Mucosa of stomach (tissue), 1 donor: Measurements from ENCODE around the gene BEX4.
A peak's percentile ranks its signal among the peaks of the same experiment; 100 is the strongest.

Source experiments
- H3K27me3 ChIP-seq: one replicate; pipeline ENCODE4 v1.7.0; 2013; ENCODE audit warnings: mild to moderate bottlenecking, low read length; ENCODE audit not compliant: control insufficient read depth, insufficient read depth
- H3K36me3 ChIP-seq: one replicate; pipeline ENCODE4 v1.7.0; 2013; ENCODE audit warnings: low read length; ENCODE audit not compliant: control insufficient read depth, insufficient read depth
- H3K4me1 ChIP-seq: one replicate; pipeline ENCODE4 v1.7.0; 2013; ENCODE audit warnings: mild to moderate bottlenecking, low read length; ENCODE audit not compliant: control insufficient read depth, insufficient read depth
- H3K4me3 ChIP-seq: one replicate; pipeline ENCODE4 v1.7.0; 2013; ENCODE audit warnings: low read length
- H3K9ac ChIP-seq: one replicate; pipeline ENCODE4 v1.7.0; 2013; ENCODE audit warnings: mild to moderate bottlenecking, low read length, moderate library complexity
- H3K9me3 ChIP-seq: one replicate; pipeline ENCODE4 v1.7.0; 2013; ENCODE audit warnings: mild to moderate bottlenecking, low read length, moderate library complexity; ENCODE audit not compliant: control insufficient read depth
- donor health status: Pancreatic carcinoma.

BEX4 gene

DNA sequence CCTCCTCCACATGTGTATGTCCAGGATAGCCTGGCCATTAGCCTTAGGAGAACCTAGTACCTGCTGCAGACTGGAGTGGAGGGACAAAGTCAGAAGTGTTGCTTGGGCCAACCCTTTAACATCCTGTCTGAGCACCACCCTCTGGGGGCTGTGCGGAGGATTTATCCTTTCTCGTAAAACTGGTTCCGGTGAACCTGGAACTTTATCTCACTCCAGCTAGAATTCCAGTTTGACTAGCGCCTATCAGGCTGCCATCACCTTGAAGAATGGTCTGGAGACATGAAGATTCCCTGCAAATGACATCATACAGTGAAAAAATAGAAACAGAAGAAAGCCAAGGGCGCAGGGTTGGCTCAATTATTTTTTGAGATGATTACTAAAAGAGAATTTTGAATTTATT is 36.1 kb downstream of the BEX4 start:
- H3K9me3 ChIP-seq, result no peaks in the 10 kb centered on the region
- H3K4me3 ChIP-seq, result no peak overlapping the region
- H3K9ac ChIP-seq, result no peak overlapping the region
- no peaks in the 10 kb centered on the region for H3K36me3 ChIP-seq
- H3K4me1 ChIP-seq, result no peaks in the 10 kb centered on the region
- H3K27me3 ChIP-seq, result no peaks in the 10 kb centered on the region

DNA sequence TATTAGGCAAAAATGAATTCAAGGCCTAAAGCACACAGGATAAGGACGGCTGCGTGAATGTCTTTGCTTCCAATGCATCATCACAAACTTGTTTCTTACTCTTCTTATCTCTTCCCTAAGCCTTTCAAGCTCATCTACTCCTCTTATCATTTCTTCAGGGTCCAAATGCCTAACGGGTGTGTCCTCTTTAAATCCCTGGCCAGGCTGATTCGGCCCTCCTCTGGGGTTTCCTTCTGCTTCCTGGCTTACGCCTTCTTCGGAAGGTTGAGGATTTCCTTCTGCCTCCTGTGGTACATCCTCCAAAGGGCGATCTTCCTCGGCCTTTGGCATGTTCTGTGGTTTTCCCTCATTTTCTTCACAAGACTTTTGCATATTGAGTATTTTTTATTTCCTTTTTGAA is 38.7 kb downstream of the BEX4 start:
- Histone ChIP-seq H3K9ac (peak overlapping the region; percentile 93), H3K4me1 (no peaks in the 10 kb centered on the region), H3K9me3 (no peaks in the 10 kb centered on the region), H3K36me3 (no peaks in the 10 kb centered on the region), H3K27me3 (no peaks in the 10 kb centered on the region), H3K4me3 (peak overlapping the region; percentile 92)

DNA sequence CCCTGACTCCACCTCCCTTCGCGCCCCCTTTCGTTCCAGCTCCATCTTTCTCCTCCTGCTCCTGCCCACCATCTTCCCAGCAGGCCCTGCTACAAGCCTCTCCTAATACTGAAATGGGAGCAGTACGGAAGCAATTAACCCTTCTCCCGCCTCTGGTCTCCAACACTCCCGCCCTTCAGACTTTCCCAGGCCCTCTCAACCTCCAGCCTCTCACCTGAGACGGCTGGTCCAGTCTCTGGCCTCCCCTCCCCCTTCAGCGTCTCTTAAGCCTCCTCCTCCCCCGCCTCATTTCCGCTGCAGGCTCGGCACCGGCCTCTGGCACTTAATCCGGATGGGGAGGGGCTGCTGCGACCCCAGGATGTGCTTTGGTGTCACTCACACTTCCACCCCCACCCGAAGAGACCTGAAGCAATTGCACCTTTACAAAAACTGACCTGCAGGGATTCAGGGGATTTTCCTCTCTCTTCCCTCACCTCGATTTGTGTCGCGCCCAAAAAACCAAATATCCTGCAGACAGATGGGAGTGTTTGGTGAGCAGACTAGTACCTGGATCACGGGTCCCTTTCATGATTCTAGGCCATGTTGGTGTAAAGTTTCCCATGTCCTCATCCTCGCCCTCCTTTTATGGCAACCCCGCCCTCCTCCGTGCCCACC is 39.4 kb downstream of the BEX4 start:
- Histone ChIP-seq H3K9me3 (no peaks in the 10 kb centered on the region), H3K36me3 (no peaks in the 10 kb centered on the region), H3K4me3 (peak overlapping the region; percentile 92), H3K27me3 (no peaks in the 10 kb centered on the region), H3K4me1 (no peaks in the 10 kb centered on the region), H3K9ac (peak overlapping the region; percentile 93)

- Histone ChIP-seq H3K9me3 (no peaks in the 10 kb centered on the region), H3K4me3 (peak within 1 kb of the TSS; percentile 92), H3K36me3 (no peaks in the 10 kb centered on the region), H3K9ac (peak within 1 kb of the TSS; percentile 93), H3K4me1 (no peaks in the 10 kb centered on the region), H3K27me3 (no peaks in the 10 kb centered on the region)
Observed at GRCh38 chrX:103254921-103255493, 40.1 kb downstream of the BEX4 start, which contains the start of gene TCEAL8. TSS of gene TCEAL8 (minus strand) at chrX:103255155. CDS start at chrX:103253979, 1,176 bp downstream.

- no peaks in the 10 kb centered on the region for H3K27me3 ChIP-seq
- H3K36me3 ChIP-seq, result no peaks in the 10 kb centered on the region
- H3K4me1 ChIP-seq, result no peaks in the 10 kb centered on the region
Observed at GRCh38 chrX:103256651-103257050, 41.7 kb downstream of the BEX4 start.

DNA sequence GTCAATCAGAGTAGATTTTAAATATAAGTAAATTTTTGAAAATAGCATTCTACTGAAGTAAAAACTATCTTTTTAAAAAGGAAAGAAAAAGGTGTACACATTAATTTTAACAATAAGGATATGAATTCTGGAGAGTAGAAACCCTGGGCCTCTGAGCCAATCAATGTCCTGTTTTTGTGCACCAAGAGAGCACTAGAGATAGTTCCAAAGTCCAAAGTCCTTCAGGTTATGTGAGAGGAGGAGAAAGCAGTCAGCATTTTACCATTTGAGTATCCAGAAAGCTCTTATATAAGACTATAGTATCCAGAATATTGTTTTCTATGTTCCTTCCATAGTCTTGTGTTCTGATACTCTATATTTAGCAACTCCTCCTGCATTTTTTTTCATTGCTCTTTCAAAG is 43.4 kb downstream of the BEX4 start:
- no peak overlapping the region for H3K4me3 ChIP-seq
- H3K4me1 ChIP-seq, result no peaks in the 10 kb centered on the region
- H3K9ac ChIP-seq, result no peak overlapping the region
- H3K27me3 ChIP-seq, result no peaks in the 10 kb centered on the region
- H3K9me3 ChIP-seq, result no peaks in the 10 kb centered on the region
- no peaks in the 10 kb centered on the region for H3K36me3 ChIP-seq

More at GRCh38 chrX:103256651-103257050, 41.7 kb downstream of the BEX4 start:
- no peaks in the 10 kb centered on the region for H3K9me3 ChIP-seq
- H3K9ac ChIP-seq, result no peak overlapping the region
- no peak overlapping the region for H3K4me3 ChIP-seq
